Hematopoietic multipotent progenitor cell treated with erythropoietin and hydrocortisone succinate and interleukin-3 and kit ligand, for 17 days (in vitro differentiated cells): ENCODE data around the gene FNIP1.
"Not testable (repeated sequence)": the region's sequence is repeated elsewhere in the genome, so short reads cannot be mapped to it uniquely, and the experiment has no call there.

ENCODE experiments used
- DNase-seq: peaks from one replicate; pipeline ENCODE4 v3.0.0-alpha.2; 2015; ENCODE audit warnings: low spot score

FNIP1 gene

DNA sequence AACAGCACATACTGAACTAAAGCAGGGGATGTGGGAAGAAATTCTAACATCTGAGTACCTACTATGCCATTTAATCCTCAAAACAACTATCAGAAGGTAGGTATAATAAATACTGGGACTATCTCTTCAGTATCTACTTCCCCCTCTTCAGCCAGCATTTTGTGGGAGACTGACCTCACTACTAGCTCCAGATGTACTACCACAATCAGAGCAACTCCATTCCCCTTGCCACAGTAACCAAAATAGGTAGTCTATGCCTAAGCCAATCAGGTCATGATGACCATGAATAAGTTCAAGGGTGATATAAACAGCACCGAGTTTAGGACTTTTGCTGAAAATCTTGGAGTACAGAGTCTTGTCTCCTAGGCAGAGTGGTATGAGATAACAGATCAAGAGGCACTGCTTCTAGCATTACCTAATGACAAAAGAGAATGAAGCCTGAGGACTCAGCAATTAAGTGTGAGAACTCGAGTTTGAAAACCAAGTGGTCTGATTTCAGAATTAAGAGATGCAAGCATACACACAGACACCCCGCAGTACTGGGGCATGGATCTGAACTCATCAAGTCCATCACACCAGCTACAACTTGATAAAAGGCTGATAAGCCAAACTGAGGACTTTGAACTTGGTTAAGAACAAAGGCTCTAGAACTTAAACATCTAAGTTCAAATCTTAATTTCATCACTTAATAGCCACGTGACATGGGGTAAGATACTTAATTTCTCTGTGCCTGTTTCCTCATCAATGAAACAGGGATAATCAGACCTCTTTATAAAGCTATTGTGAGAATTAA is 9.7 kb downstream of the FNIP1 start:
- no peak for DNase-seq

DNA sequence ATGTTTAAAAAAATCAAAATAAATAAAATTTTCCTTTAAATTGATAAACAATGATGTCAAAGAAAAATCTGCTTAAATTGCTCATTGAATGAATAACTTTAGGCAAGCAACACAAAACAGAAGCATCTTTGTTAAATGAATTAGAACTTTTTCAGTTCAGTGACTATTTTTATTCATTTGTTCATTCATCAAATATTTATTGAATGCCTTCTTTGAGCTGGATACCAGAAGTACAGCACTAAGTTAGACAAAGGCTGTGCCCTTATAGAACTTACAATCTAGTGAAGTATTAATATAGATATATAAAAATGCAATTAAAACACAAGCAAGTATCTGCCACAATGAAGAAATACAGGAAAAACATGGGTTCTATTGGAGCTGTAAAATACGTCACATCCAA is 10.8 kb downstream of the FNIP1 start:
- DNase-seq, result no peak

DNA sequence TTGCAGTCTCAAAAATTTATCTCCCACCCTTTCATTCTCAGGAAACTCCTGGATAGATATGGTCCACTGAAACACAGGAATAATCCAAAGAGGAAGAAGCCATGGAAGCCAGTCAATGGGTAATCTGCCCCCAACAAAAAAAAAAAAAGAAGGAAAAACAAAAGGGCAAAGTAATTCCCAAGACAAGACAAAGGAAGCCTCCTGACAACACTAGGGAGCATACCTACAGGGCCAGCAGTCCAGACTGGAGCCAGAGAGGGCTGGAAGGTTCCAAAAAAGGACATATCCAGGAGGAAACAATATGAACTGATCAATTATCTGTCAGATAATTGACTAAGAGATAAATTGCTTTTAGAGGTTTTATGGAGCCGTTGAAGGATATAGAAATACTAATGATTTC is 12.9 kb downstream of the FNIP1 start:
- no peak for DNase-seq

DNA sequence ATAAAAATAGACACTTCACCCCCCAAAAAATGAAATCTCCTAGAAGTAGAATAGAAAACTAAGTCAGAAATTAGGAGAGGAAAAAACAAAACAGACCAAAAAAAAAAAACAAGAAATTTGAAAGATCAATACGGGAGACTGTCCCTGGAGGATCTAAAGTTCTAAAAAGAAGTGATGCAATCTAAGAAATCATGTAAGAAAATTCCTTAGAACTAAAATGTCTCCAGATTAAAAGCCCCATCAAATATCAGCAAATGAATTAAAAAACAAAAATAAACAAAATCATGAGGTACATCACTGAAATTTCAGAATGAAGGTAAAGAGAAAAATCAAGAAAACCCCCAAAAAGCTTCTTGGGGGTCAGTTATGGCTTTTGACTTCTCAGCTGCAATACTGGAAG is 13.5 kb downstream of the FNIP1 start:
- no peak for DNase-seq

DNA sequence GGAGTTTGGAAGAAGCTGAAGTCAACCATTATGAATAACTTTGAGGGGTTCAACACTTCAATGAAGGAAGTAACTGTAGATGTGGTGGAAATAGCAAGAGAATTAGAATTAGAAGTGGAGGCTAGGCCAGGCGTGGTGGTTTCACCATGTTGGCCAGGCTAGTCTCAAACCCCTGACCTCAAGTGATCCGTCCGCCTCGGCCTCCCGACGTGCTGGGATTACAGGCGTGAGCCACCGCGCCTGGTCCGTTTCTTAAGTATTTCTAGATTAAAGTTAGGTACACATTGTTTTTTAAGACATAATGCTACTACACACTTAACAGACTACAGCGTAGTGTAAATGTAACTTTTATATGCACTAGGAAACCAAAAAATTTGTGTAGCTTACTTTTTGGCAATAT is 14.1 kb downstream of the FNIP1 start:
- no peak for DNase-seq

DNA sequence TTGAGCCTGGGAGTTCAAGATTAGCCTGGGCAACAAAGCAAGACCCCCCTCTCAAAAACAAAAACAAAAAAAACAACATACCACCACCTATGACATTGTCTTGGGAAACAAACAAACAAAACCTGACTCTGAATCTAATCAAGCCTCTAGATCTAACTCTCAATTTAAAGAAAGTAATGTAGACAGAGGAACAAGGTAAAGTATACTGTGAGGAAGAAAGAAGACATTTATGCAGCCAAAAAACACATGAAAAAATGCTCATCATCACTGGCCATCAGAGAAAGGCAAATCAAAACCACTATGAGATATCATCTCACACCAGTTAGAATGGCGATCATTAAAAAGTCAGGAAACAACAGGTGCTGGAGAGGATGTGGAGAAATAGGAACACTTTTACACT is 18.7 kb downstream of the FNIP1 start:
- DNase-seq, result not testable (repeated sequence)

DNA sequence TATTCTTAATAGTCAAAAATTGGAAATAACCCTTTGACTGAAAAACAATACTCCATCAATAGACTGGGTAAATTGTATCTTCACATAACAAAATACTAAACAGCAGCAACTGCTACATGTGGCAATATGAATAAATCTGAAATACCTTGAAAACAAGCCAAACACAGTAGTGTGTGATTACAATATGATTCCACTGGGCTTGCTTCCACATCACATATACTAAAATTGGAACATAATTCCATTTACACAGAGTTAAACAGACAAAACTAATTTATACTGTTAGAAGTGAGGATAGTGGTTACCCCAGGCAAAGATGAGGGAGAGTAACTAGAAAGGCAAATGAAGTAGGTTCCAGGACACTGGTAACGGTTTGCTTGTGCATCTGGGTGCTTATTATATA is 20.4 kb downstream of the FNIP1 start:
- DNase-seq, result no peak

DNA sequence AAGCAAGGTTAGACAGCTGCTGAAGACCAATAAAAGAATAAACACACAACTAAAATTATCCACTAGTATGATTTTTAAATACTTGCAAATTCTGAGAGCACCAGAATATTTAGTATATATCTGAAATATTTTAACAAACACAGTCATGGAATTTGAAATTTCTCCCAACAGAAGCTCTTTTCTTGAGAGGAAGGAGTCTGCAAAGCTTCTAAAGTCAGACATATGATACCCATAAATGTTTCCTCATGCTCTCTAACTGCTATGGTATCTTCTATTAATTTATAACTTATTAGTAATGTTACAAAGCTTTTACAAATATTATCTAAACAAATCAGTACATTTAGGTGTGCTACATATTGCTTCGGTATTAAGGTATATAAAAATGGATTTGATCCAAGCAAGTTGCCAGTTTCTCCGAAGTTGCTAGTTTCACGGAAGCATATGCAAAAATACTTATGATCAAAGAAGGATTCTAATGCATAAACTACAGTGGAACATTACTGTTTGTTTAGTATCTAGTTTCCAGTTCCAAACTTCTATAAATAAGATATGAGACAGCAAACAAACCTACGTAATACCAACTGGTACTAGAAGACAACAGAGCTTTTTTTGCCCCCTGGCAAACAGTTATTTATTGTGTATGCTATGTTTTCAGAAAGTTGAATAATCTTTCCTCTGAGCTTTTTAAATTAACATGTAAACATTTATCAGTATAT is 22.0 kb downstream of the FNIP1 start:
- DNase-seq, result no peak

DNA sequence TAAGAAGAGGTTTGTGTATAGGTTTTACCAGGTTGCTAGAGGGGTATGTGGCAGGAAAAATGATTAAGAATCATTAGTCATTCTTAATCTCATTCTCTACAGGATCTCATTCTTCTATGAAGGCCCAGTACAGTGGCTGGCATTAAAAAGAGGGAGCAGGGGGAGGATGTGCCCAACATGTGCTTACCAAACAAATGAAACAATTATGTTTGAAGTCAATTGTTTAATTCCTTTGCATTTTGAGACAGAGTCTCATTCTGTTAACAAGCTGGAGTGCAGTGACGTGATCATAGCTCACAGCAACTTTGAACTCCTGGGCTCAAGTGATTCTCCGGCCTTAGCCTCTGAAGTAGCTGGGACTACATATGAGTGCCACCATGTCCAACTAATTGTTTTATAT is 23.0 kb downstream of the FNIP1 start:
- DNase-seq, result no peak

DNA sequence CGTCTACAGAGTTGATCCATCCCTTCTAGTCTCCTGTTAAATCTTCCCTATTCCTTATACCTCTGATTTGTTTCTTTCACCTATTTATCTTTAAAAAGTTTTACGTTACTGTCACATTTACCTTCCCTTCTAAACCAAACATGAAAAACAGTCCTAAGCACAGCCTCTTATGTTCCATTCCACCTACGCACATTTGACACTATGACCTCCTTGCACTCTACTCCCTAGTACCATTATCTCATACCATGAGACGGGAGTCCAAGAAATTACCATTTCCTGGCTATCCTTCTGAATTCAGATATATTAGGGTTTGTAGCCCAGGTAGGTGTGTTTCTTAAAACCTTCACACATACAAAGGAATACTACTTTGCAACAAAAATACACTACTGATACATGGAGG is 25.1 kb downstream of the FNIP1 start:
- no peak for DNase-seq

DNA sequence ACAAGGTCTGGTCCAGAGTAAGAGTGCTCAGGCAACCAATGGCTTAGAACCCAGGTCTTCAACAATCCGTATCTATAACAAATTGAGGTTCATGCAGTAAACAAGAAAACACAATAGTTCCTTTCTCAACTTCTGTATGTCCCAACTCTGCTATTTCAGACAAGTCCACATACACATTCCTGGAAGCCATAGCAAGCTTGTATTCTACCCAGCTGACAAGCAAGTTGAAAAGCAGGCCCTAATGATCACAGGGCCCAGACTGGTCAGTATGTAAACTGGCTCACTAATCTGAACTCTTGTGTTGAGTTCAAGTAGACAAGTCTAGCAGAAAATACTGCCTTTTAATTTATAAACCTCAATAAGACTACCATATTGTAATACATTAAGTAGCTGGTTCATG is 26.9 kb downstream of the FNIP1 start:
- DNase-seq, result no peak

DNA sequence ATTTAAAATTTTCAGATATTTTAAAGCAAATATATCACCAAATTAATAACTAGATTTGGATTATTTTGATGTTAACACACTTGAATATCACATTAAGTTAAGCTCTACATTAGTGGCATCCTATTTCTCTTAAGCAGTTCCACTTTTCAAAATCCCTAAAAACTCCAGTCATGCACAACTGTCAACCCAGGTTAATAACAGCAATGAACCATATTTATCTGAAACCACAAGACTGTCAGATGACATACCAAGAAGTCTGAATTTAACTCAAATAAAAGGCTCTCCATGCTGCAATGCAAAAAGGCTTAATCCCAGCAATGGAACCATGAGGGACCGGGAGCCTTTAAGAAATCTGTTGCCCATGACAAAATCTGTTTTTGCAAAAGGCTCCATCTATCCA is 27.5 kb downstream of the FNIP1 start:
- DNase-seq, result no peak

DNA sequence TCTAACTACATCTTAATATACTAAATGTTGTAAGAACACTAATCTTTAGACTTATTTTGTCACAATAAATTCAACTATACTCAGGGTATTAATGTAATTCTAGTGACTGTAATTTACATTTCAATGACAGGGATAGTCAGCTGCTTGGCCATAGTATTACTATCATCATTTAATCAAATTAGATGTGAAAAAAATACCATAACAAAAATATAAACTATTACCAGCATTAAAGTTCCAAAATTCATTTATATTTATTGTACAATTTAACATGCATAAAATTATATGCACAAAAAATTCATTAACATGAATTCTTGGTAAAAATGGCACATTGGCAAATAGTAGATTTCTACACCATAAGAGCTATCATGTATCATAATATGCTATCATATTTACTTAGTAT is 28.9 kb downstream of the FNIP1 start:
- no peak for DNase-seq

DNA sequence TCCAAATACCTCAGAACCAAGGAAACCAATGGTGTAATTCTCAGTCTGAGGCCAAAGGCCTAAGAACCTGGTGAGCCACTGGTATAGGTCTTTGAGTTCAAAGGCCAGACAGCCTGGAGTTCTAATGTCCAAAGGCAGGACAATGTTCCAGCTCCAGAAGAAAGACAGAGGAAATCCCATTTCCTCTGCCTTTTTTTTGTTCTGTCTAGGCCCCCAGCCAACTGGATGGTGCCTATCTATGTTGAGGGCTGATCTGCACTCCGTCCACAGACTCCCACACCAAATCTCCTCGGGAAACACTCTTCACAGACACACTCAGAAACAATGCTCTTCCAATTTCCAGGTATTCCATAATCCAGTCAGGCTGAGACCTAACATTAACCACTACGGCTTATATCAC is 30.1 kb downstream of the FNIP1 start:
- no peak for DNase-seq

DNA sequence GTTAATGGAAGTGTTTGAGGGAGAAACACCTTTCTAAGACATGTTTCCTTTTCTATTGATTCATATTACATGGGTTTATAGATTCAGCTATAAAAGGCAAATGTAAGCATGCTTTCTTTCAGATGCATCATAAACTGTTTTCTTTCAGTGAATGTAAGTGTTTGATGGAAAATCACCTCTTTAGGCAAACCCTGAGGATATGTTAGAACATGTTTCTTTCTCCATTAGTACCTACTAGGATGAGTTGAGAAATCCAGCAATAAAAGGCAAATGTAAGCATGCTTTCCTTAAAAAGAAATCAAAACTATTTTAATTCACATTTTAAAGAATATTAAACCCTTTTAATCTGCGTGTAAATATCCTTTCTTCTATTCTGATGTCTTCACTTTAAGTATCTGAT is 31.6 kb downstream of the FNIP1 start:
- DNase-seq, result no peak

DNA sequence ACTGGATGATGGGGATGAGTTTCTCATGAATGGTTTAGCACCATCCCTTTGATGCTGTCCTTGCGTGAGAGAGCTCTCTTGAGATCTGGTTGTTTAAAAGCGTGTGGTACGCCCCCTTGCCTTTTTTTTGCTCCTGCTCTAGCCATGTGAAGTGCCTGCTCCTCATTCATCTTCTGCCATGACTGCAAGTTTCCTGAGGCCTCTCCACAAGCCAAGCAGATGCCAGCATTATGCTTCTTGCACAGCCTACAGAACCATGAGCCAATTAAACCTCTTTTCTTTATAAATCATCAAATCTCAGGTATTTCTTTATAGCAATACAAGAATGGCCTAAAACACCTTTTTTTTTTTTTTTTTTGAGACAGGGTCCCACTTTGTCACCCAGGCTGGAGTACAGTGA is 32.8 kb downstream of the FNIP1 start:
- no peak for DNase-seq

DNA sequence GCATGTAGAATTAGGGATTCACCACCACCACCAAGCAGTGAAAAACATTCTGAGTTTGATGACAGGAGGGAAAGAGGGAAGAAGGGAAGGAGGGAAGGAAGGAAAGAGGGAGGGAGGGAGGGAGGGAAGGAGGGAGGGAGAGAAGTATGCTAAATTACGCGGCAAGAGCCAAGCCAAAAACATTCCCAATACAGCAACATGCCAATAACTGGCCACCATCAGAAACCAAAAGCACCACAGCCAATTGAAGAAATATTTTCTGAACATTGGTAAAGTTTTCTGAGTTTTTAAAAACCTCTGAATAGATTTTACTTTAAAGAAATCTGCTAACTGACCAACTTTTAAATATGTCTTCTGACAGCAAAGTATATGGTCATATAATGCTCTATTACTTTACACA is 36.0 kb downstream of the FNIP1 start:
- no peak for DNase-seq

DNA sequence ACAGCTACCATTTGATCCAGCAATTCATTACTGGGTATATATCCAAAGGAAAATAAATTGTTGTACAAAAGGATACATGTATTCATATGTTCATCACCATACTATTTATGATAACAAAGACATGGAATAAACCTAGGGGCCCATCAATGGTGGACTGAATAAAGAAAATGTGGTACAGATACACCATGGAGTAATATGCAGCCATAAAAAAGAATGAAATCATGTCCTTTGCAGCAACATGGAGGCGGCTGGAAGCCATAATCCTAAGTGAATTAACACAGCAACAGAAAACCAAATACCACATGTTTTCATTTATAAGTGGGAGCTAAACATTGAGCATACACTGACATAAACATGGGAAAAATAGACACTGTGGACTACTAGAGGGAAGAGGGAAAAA is 37.1 kb downstream of the FNIP1 start:
- DNase-seq, result no peak

DNA sequence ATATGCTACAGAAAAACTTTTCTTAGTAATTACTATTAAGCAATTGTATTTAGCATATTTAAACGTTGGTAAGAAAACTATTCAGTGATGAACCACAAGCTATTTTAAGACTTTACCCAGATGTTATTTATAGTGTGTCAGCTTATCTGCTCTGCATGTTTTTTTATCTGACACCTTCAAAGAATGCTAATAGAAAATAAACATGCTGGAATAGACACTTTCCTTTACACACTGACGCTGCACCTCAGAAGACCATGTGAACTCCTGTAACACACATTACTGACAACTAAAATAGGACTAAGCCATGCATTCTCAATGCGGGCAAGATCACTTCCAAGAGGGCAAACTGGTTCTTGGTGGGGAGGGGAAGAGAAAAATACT is 38.3 kb downstream of the FNIP1 start:
- DNase-seq, result no peak

DNA sequence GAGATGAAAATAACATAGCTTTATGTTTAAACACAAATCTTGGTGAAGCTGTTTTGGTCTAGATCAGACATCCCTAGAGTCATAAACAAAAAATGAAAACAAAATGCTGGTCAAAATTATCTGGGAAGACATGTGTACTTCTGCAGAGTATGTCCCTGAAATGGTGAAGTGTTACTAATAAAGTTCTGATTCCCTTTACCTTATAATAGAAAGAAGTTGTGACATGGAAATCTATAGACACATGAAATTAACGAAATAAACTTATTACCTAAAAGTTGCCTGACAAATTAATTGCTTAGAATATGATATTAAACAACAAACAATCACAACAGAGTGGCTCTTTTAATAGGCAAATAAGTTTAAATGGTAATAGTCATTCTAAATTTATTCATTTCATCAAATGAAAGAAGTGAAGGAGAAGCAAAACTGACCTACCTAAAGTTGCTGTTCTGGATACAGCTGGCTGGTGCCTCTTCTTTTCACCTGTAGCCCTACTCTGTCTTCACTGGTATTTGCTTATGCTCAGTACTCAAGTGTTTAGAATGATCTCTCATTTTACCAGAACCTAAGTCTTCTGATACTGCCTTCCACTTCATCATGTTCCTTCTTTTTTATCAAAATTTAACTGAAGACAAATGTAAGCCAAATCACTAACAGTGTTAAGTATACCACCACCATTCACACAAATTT is 38.8 kb downstream of the FNIP1 start:
- no peak for DNase-seq

DNA sequence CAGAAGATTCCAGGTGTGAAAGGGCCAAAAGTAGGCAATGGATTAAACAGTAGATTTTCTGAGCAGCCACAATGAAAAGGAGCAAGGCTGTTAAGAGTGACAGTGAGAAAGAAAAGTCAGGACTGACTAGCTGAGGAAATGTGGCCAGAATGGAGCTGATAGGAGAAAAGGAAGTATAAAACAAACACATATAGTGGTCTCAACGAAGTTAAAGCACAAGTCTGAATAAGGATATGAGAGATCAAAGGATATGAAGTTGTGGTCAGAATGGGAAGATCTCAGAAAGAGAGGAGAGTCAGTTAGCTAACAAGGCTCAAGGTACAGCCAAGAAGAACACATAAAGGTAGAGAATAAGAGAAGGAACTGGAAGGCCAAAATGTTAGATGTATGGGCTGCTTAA is 39.9 kb downstream of the FNIP1 start:
- DNase-seq, result no peak

DNA sequence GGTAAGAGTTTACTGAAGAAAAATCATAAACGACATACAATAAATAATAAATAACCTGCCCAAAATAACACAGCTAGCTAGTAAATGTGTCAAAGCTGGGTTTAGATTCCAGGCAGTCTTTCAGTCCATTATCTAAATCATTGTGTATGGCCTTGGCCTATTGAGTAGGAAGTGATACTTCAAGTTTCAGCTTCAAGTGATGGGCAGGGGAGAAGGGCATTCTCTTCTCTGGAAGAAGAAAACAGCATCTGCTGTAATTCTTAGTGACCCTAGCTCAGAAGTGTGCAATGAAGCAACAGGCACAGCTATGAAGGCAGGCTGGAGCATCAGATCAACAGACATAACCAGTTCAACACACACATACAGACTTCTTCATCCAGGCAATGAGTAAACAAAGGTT is 42.5 kb downstream of the FNIP1 start:
- no peak for DNase-seq

DNA sequence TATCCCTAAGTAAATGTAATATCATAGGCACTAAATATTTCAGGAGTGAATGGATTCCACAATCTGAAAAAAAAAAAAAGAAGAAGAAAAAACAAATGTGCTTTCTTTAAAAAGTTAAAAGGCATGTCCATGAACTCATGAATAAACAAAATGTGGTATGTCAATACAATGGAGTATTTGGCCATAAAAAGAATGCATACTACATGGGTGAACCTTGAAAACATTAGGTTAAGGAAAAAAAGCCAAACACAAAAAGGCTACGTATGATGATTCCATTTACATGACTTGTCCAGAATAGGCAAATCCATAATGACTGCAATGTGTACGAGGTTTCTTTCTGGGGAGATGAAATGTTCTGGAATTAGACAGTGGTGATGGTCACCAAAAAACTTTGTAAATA is 45.3 kb downstream of the FNIP1 start:
- DNase-seq, result no peak
